ENCODE data around the gene RRP15.

GRCh38 chr1:218377143-218377660 is 92.1 kb downstream of the RRP15 start:
- no peak for TF ChIP-seq CTCF (IDR thresholded peaks at IDR 0.05)
- no peak for TF ChIP-seq POLR2A (IDR thresholded peaks at IDR 0.05)
- no peak for TF ChIP-seq POLR2AphosphoS5 (IDR thresholded peaks at IDR 0.05)
